Panc1 (cell line): ENCODE measurements around the gene GRM7. TPM values are rescaled to one million over a fixed set of nuclear protein-coding genes. Genes with fewer than 3 reads are reported as not detected.

ENCODE experiments used
- ATAC-seq: fragments of 200-7000 bp; cut with Tn5 transposase; 2 replicates; pipeline ENCODE4 v1.9.1; 2020; ENCODE audit warnings: mild to moderate bottlenecking, moderate library complexity
- BruUV-seq: library from RNA; stranded (reverse); fragments of 400-500 nt; replicated peaks from 2 replicates; lab custom pipeline; 2021; lab: Mats Ljungman, UMichigan
- CTCF ChIA-PET: fragments of 300-600 bp; sonication (Branson Sonifier 250); formaldehyde crosslinking; loops from one replicate; lab custom pipeline; 2022; ENCODE audit warnings: antibody characterized with exemption; lab: Charles Lee
- POLR2A ChIA-PET: fragments of 300-600 bp; sonication (Branson Sonifier 250); formaldehyde crosslinking; loops from one replicate; lab custom pipeline; 2022; ENCODE audit warnings: antibody characterized with exemption; lab: Charles Lee
- DNase-seq: peaks from one replicate; pipeline ENCODE4 v3.0.0-alpha.2; 2010; ENCODE audit warnings: low read depth, low spot score
- H3K27ac ChIP-seq: 2 replicates; pipeline ENCODE4 v1.5.1; 2011; ENCODE audit warnings: mild to moderate bottlenecking, low read length, inconsistent platforms
- H3K27me3 ChIP-seq: fragments of 200-500 bp; sonication (Bioruptor generic); 2 replicates; pipeline ENCODE4 v1.6.0; 2014; ENCODE audit warnings: low read length, inconsistent platforms; ENCODE audit not compliant: control insufficient read depth, insufficient read depth
- H3K36me3 ChIP-seq: fragments of 200-500 bp; sonication (Bioruptor generic); 2 replicates; pipeline ENCODE4 v1.5.1; 2014; ENCODE audit warnings: inconsistent platforms, mild to moderate bottlenecking, low read length, moderate library complexity; ENCODE audit not compliant: control insufficient read depth, insufficient read depth
- H3K4me1 ChIP-seq: 2 replicates; pipeline ENCODE4 v1.5.1; 2011; ENCODE audit warnings: inconsistent platforms, mild to moderate bottlenecking, low read length, moderate library complexity; ENCODE audit not compliant: control insufficient read depth, insufficient read depth
- H3K4me3 ChIP-seq, 2 experiments: 2 replicates each; pipeline ENCODE4 v1.5.1; 2011 to 2012; ENCODE audit warnings: low read depth in 2 of 2, low read length in 2 of 2, mild to moderate bottlenecking in 2 of 2, inconsistent platforms in 1 of 2, moderate library complexity in 1 of 2
- H3K9me3 ChIP-seq: fragments of 200-500 bp; sonication (Bioruptor generic); 2 replicates; pipeline ENCODE4 v1.5.1; 2014; ENCODE audit warnings: low read depth, mild to moderate bottlenecking, inconsistent platforms, low read length, moderate library complexity; ENCODE audit not compliant: control insufficient read depth, insufficient read depth
- CTCF ChIP-seq: fragments of 450-650 bp; IDR thresholded peaks from 2 replicates; pipeline ENCODE4 v1.5.1; 2017; ENCODE audit warnings: mild to moderate bottlenecking
- POLR2AphosphoS5 ChIP-seq: IDR thresholded peaks from 2 replicates; pipeline ENCODE4 v1.6.1; 2012; ENCODE audit warnings: mild to moderate bottlenecking, low read depth, low read length, moderate library complexity
- REST ChIP-seq, 2 experiments: IDR thresholded peaks; 2 replicates each; pipeline ENCODE4 v1.6.1; 2011 to 2012; ENCODE audit warnings: low read depth in 2 of 2, control low read depth in 1 of 2, low read length in 1 of 2, mild to moderate bottlenecking in 1 of 2, moderate library complexity in 1 of 2; ENCODE audit not compliant: insufficient read depth in 1 of 2
- SIN3A ChIP-seq: IDR thresholded peaks from 2 replicates; pipeline ENCODE4 v1.6.1; 2012; ENCODE audit warnings: low read depth, mild to moderate bottlenecking, low read length, moderate library complexity, borderline replicate concordance; ENCODE audit not compliant: insufficient read depth
- TCF7L2 ChIP-seq: IDR thresholded peaks from 2 replicates; pipeline ENCODE4 v1.6.1; 2011; ENCODE audit warnings: mild to moderate bottlenecking, low read depth, low read length, inconsistent platforms
- in situ Hi-C: cut with HindIII; loops from 2 replicates; pipeline ENCODE4 v1.10.0; 2016; ENCODE audit warnings: low sequenced_read_pairs, low pct_unique_long_range_greater_than_20kb
- intact Hi-C: fragments of 100-400 bp; cut with micrococcal nuclease; formaldehyde crosslinking; loops from one replicate; pipeline ENCODE4 v1.10.0; 2022; ENCODE audit not compliant: unreplicated experiment
- total RNA-seq: library from RNA; stranded (reverse); gene quantifications from one replicate; pipeline ENCODE4 v1.2.1, GENCODE V29; 2021; ENCODE audit not compliant: unreplicated experiment

Gene GRM7
- total RNA-seq, 1 experiment from 2014 or later, result not detected

DNA sequence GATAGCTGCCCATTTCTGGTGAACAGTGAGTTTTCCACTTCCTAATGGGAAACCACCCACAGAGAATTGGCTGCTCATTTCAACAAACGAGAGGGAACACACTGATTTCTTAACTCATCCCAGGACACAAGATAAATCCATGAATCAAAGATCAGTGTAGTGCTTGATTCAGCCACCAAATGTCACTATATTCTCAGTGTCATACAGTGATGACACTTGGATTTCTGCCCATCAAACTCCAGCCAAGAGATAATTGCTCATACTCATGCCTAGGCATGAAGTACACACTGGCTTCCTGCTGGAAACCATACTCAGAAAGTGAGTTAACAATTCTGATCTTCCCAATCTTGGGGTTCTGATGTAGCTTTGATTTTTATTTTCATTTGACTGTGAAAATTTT lies 35.4 kb upstream of the GRM7 start:
- Histone ChIP-seq H3K27ac (no peak overlapping the region), H3K36me3 (no peaks in the 10 kb centered on the region), H3K4me3 (no peak overlapping the region), H3K4me1 (no peaks in the 10 kb centered on the region), H3K9me3 (no peaks in the 10 kb centered on the region), H3K27me3 (no peaks in the 10 kb centered on the region)
- DNase-seq (no peak), ATAC-seq (no peak)
- no TSS peak for BruUV-seq
- TF ChIP-seq TCF7L2 (no peak), POLR2AphosphoS5 (no peak), CTCF (no peak), SIN3A (no peak), REST (IDR thresholded peaks at IDR 0.05; ENCODE audit: insufficient read depth in 1 of 2, low read depth in 2 of 2, low read length in 1 of 2) (no peak)
- CTCF ChIA-PET, result no interaction called here
- POLR2A ChIA-PET, result no interaction called here
- in situ Hi-C loops (no loop called here), intact Hi-C loops (no loop called here)

DNA sequence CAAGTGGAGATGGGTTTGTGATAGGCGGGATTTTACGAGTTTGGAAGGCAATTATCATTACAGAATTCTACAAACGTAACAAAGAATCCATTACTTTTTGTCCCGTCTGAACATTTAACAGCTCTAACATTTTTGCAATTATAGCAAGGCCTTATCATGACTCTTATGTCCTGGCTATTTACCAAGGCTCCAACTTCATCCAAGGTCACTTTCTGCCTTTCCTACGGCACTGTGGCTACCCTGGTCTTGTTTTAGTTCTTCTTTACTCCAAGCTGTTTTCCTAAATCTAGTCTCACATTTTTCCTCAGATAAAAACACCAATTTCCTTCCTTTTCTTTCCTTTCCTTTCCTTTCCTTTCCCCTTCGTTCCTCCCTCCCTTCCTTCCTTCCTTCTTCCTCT lies 33.5 kb upstream of the GRM7 start:
- Histone ChIP-seq H3K27me3 (no peaks in the 10 kb centered on the region), H3K4me1 (no peaks in the 10 kb centered on the region), H3K27ac (no peak overlapping the region), H3K4me3 (no peak overlapping the region), H3K36me3 (no peaks in the 10 kb centered on the region), H3K9me3 (no peaks in the 10 kb centered on the region)
- TF ChIP-seq TCF7L2 (no peak), CTCF (no peak), REST (IDR thresholded peaks at IDR 0.05; ENCODE audit: insufficient read depth in 1 of 2, low read depth in 2 of 2, low read length in 1 of 2) (no peak), SIN3A (no peak), POLR2AphosphoS5 (no peak)
- in situ Hi-C loops (no loop called here), intact Hi-C loops (no loop called here)
- DNase-seq (no peak), ATAC-seq (no peak)
- no TSS peak for BruUV-seq
- POLR2A ChIA-PET, result no interaction called here
- CTCF ChIA-PET, result no interaction called here
